GM12801 (cell line): Measurements from ENCODE around the gene DDX24.

Experiments used
- CTCF ChIP-seq: IDR thresholded peaks from one replicate; pipeline ENCODE4 v1.5.1; 2011; ENCODE audit warnings: control low read depth; ENCODE audit not compliant: insufficient read length; ENCODE audit errors: extremely low read depth

DDX24 gene

GRCh38 chr14:94113908-94114588 is 33.0 kb upstream of the DDX24 start:
- TF ChIP-seq CTCF, result no peak

GRCh38 chr14:94113490-94113889 is 32.5 kb upstream of the DDX24 start:
- TF ChIP-seq CTCF, result no peak

GRCh38 chr14:94113073-94113472 is 32.1 kb upstream of the DDX24 start:
- TF ChIP-seq CTCF, result no peak

- no peak for TF ChIP-seq CTCF
Observed at GRCh38 chr14:94112513-94113063, 31.6 kb upstream of the DDX24 start.

- no peak for TF ChIP-seq CTCF
Observed at GRCh38 chr14:94111276-94112095, 30.5 kb upstream of the DDX24 start.

GRCh38 chr14:94110552-94111181 is 29.7 kb upstream of the DDX24 start, which contains the start of gene IFI27:
TSS of gene IFI27 (plus strand) at chr14:94110736.
- TF ChIP-seq CTCF, result no peak

GRCh38 chr14:94109915-94110250 is 28.9 kb upstream of the DDX24 start:
- TF ChIP-seq CTCF, result no peak
